ENCODE measurements around the gene ATG2A.

DNA sequence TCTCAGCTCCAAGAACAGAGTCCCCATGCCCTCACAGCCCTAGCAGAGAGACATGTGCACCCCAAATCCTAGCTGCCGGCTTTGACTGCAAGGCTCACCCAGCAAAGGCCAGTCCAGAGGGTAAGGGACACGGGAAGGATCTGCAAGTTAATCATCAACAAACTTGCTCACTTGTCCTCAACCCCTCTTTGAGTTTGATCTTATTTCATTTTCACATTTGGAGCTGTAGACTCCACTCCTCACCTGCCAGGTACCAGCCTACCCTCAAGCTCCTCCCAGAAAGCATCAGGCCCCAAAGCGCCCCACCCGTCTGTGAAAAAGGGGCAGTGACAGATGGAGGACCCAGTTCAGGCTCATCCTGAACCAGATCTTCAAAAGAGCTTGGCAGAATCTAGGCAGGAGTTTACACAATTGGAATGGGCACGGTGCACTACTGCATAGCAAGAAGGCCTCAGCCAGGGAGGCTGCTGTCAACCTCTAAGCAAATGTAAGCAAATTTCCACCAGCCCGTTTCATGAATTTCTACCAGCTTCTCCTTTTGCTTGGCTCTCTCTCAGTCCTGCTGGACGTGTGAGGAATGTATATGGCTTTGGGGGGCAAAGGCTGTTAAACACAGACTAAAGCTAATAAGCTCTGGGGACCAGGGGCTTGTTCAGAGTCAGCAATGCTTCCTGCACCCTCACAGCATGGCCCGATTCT, 44.1 kb downstream of the ATG2A start:
- TF ChIP-seq EZH2 (IDR thresholded peaks at IDR 0.05) = no peak
- no peak for TF ChIP-seq EGR1 (IDR thresholded peaks at IDR 0.05; ENCODE audit: low read depth)
- TF ChIP-seq, protein P1, sequence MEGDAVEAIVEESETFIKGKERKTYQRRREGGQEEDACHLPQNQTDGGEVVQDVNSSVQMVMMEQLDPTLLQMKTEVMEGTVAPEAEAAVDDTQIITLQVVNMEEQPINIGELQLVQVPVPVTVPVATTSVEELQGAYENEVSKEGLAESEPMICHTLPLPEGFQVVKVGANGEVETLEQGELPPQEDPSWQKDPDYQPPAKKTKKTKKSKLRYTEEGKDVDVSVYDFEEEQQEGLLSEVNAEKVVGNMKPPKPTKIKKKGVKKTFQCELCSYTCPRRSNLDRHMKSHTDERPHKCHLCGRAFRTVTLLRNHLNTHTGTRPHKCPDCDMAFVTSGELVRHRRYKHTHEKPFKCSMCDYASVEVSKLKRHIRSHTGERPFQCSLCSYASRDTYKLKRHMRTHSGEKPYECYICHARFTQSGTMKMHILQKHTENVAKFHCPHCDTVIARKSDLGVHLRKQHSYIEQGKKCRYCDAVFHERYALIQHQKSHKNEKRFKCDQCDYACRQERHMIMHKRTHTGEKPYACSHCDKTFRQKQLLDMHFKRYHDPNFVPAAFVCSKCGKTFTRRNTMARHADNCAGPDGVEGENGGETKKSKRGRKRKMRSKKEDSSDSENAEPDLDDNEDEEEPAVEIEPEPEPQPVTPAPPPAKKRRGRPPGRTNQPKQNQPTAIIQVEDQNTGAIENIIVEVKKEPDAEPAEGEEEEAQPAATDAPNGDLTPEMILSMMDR (IDR thresholded peaks at IDR 0.05 in 2 of 3, conservative IDR thresholded peaks at IDR 0.05 in 1 of 3; ENCODE audit: borderline replicate concordance in 1 of 3, insufficient read depth in 1 of 3, low read depth in 2 of 3, low read length in 2 of 3) = no peak
- TF ChIP-seq SIN3A (IDR thresholded peaks at IDR 0.05; ENCODE audit: low read depth) = no peak
- TF ChIP-seq, protein P2, sequence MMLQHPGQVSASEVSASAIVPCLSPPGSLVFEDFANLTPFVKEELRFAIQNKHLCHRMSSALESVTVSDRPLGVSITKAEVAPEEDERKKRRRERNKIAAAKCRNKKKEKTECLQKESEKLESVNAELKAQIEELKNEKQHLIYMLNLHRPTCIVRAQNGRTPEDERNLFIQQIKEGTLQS (IDR thresholded peaks at IDR 0.05) = no peak

Data from HCT116 (cell line).